Choroid plexus epithelial cell (primary cell): Measurements from ENCODE around the gene AK2.

Experiments
- DNase-seq: peaks from one replicate; pipeline ENCODE4 v3.0.0-alpha.2; 2010; ENCODE audit warnings: low read depth
- H3K4me3 ChIP-seq: 2 replicates; pipeline ENCODE4 v1.5.1; 2011; ENCODE audit warnings: low read depth, mild to moderate bottlenecking, control low read depth, low read length, moderate library complexity
- CTCF ChIP-seq: conservative IDR thresholded peaks from 2 replicates; pipeline ENCODE4 v1.5.1; 2011; ENCODE audit warnings: low read depth, mild to moderate bottlenecking, control low read depth, inconsistent platforms, low read length, moderate library complexity

AK2 gene

GRCh38 chr1:32991386-32991785, 45.3 kb downstream of the AK2 start:
- TF ChIP-seq CTCF: no peak
- no peak overlapping the region for H3K4me3 ChIP-seq
- no peak for DNase-seq

- TF ChIP-seq CTCF: no peak
- H3K4me3 ChIP-seq: no peak overlapping the region
- DNase-seq: no peak
Measured at GRCh38 chr1:32990887-32991286, 45.8 kb downstream of the AK2 start.

GRCh38 chr1:32989160-32990050, 47.3 kb downstream of the AK2 start:
- TF ChIP-seq CTCF: no peak
- DNase-seq: peak; percentile 99
- H3K4me3 ChIP-seq: peak overlapping the region; percentile 1

GRCh38 chr1:32988665-32989064, 48.0 kb downstream of the AK2 start:
- peak; percentile 6 for TF ChIP-seq CTCF
- H3K4me3 ChIP-seq: no peak overlapping the region
- DNase-seq: peak; percentile 90

GRCh38 chr1:32985226-32985625, 51.5 kb downstream of the AK2 start:
- no peak overlapping the region for H3K4me3 ChIP-seq
- DNase-seq: no peak
- no peak for TF ChIP-seq CTCF

GRCh38 chr1:32984455-32985171, 52.1 kb downstream of the AK2 start:
- no peak for TF ChIP-seq CTCF
- peak; percentile 52 for DNase-seq

More at GRCh38 chr1:32984455-32985171, 52.1 kb downstream of the AK2 start:
- no peak overlapping the region for H3K4me3 ChIP-seq
